ENCODE measurements around the gene NKD2.

GRCh38 chr5:1037123-1037670 is 28.6 kb downstream of the NKD2 start:
- TF ChIP-seq CTCF (conservative IDR thresholded peaks at IDR 0.05; ENCODE audit: low read length) (no peak), EZH2phosphoT487 (IDR thresholded peaks at IDR 0.05; ENCODE audit: borderline replicate concordance, low read depth, low read length) (no peak)

All from OCI-LY7 (cell line).